HFFc6 (cell line): ENCODE data around the gene FILIP1L. TPM values are rescaled to one million over a fixed set of nuclear protein-coding genes. Genes with fewer than 3 reads are reported as not detected.

Experiments used
- DNase-seq: peaks from one replicate; pipeline ENCODE4 v3.0.0-alpha.2; 2018
- H3K27ac Mint-ChIP-seq: 2 replicates; pipeline ENCODE4 v1.8.0; 2020; ENCODE audit warnings: mild to moderate bottlenecking, mixed read lengths
- H3K27me3 Mint-ChIP-seq: 2 replicates; pipeline ENCODE4 v1.8.0; 2021; ENCODE audit warnings: mild to moderate bottlenecking, moderate library complexity, mixed read lengths; ENCODE audit not compliant: insufficient read depth
- H3K36me3 Mint-ChIP-seq: 2 replicates; pipeline ENCODE4 v1.8.0; 2021; ENCODE audit warnings: low read depth, mixed read lengths
- H3K4me1 Mint-ChIP-seq: 2 replicates; pipeline ENCODE4 v1.8.0; 2020; ENCODE audit warnings: low read depth, mixed read lengths
- H3K4me3 Mint-ChIP-seq: 2 replicates; pipeline ENCODE4 v1.8.0; 2020; ENCODE audit warnings: mild to moderate bottlenecking, moderate library complexity, mixed read lengths
- H3K9me3 Mint-ChIP-seq: 2 replicates; pipeline ENCODE4 v1.8.0; 2020; ENCODE audit warnings: mild to moderate bottlenecking, mixed read lengths
- total RNA-seq, 6 experiments: library from RNA; stranded (reverse); fragmentation: NEBNext Ultra II Directional; extraction: Animal tissue kit (Norgen Biotek cat#: 25700); gene quantifications; 2 replicates in 1 of 6; 3 replicates in 5 of 6; pipeline ENCODE4 v1.2.3, GENCODE V29; 2021
- TF ChIP-seq, protein P1 (sequence below): fragments of 200-600 bp; sonication (generic); IDR thresholded peaks from 2 replicates; pipeline ENCODE4 v1.5.0; 2021; ENCODE audit warnings: antibody characterized with exemption, mild to moderate bottlenecking

Gene FILIP1L
- total RNA-seq, 6 experiments from 2014 or later: 37.8 to 54.7 (median 48.2) TPM

DNA sequence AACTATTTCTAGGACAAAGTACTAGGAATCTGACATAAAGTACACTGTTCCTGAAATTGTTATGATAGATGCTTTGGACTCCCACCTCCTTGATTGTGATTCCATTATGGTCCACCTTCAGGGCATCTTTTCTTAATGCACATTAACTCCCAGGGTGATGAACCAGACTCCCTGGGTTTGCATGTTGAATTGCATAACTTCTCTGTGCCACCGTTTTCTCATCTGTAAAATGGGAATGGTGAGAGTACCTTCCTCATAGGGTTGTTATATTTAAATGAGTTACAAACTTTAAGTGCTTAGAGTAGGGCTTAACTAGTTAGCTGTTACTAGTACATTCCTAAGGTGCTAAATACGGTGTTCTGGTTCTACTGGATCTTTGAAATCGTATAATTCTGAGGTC is 214.7 kb downstream of the FILIP1L start:
- Mint-ChIP-seq H3K4me3 (no peak overlapping the region), H3K27me3 (no peaks in the 10 kb centered on the region; the same call in 1 of the 2 replicates), H3K36me3 (no peaks in the 10 kb centered on the region), H3K27ac (no peak overlapping the region), H3K9me3 (no peaks in the 10 kb centered on the region), H3K4me1 (peaks cover 89% of the 10 kb centered on the region)
- TF ChIP-seq, protein P1, sequence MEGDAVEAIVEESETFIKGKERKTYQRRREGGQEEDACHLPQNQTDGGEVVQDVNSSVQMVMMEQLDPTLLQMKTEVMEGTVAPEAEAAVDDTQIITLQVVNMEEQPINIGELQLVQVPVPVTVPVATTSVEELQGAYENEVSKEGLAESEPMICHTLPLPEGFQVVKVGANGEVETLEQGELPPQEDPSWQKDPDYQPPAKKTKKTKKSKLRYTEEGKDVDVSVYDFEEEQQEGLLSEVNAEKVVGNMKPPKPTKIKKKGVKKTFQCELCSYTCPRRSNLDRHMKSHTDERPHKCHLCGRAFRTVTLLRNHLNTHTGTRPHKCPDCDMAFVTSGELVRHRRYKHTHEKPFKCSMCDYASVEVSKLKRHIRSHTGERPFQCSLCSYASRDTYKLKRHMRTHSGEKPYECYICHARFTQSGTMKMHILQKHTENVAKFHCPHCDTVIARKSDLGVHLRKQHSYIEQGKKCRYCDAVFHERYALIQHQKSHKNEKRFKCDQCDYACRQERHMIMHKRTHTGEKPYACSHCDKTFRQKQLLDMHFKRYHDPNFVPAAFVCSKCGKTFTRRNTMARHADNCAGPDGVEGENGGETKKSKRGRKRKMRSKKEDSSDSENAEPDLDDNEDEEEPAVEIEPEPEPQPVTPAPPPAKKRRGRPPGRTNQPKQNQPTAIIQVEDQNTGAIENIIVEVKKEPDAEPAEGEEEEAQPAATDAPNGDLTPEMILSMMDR: no peak
- no peak for DNase-seq

DNA sequence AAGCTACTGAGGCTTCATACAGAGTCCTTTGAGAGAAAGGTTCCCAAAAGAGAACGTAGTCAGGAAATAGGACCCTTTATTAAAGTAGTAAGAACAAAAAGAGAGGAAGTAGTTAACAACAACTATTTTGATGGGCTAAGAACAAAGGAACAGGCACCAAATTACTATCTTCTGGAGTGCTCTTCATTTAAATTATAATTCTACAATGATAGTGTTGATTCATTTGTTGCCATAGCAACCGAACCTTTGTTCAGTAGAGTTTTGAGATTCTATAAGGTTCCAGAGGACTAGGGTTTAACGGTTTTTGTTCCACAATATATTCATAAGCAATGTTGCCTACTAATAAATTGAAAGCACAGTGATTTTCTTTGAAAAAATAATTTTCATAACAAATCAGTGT is 217.8 kb downstream of the FILIP1L start:
- Mint-ChIP-seq H3K27ac (peak overlapping the region; percentile 98), H3K27me3 (no peaks in the 10 kb centered on the region; the same call in 1 of the 2 replicates), H3K36me3 (0 out of 2 replicates have a peak, but pooled peaks cover 5% of the 10 kb centered on the region), H3K9me3 (no peaks in the 10 kb centered on the region), H3K4me1 (peaks cover 79% of the 10 kb centered on the region), H3K4me3 (peak overlapping the region; percentile 82)
- DNase-seq: peak; percentile 24
- TF ChIP-seq, protein P1: no peak

DNA sequence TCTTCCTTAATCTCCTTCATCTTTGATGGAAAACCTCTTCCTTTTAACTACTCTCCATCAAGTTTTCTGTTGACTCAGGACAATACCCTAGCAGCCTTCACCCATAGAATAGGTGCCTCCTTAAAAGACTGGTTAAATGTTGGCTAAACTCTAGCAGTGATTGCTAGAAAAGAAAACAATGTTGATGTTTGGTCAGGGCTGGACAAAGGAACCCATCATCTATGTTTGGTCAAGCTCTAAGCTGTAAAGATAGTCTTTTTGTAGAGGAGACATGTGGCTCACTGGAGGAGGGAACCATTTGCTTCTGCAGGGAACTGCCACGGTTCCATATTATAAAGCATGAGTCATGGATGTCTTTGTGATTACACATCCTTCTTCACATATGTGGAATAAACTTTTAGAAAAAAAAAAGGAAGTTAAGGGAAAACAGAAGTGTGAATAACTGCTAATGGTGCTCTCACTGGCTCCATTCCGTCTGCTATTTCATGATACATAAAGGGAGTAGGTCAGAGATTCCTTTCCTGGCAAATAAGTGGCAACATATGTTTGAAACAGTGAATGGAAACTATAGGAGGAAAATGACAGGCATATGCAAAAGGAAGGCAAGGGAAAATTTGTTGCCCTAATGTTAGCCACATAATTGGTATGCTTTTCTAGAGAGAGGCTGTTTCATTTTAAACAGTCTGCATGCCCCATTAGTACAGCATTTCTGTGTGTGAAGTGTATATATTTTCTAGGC is 218.4 kb downstream of the FILIP1L start:
- TF ChIP-seq, protein P1: no peak
- H3K27me3 Mint-ChIP-seq: no peaks in the 10 kb centered on the region; the same call in 1 of the 2 replicates
- H3K4me3 Mint-ChIP-seq: peak overlapping the region; percentile 82
- H3K27ac Mint-ChIP-seq: peak overlapping the region; percentile 98
- H3K4me1 Mint-ChIP-seq: peaks cover 73% of the 10 kb centered on the region
- no peaks in the 10 kb centered on the region for H3K9me3 Mint-ChIP-seq
- peak; percentile 92 for DNase-seq
- 0 out of 2 replicates have a peak, but pooled peaks cover 5% of the 10 kb centered on the region for H3K36me3 Mint-ChIP-seq

DNA sequence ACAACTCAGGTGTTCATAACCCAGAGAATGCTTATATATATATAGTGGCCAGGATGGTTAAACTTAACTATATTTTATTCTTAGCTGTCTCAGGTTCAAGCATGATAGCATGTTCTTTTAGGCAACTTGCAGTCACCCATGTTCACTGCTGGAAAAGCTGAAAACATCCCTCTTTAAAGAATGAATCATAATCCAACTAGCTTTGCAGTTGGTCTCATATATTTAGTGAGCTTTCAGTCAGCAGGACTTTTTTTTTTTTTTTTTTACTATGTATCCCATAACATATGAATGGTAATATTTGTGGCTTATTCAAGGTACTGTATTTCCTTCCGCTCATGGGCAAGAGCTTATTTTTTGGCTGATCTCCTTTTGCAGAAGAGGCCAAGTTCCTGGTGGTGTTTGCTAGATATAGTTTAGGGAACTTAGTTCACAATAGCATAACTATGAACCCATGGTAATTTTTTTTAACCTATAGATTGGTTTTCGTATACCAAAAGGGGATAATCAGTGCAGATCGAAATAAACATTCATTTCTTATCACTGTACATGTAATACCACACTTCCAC is 219.1 kb downstream of the FILIP1L start:
- TF ChIP-seq, protein P1: no peak
- H3K27me3 Mint-ChIP-seq: no peaks in the 10 kb centered on the region; the same call in 1 of the 2 replicates
- no peaks in the 10 kb centered on the region for H3K9me3 Mint-ChIP-seq
- peak overlapping the region; percentile 98 for H3K27ac Mint-ChIP-seq
- peak; percentile 21 for DNase-seq
- H3K4me1 Mint-ChIP-seq: peaks cover 67% of the 10 kb centered on the region
- H3K36me3 Mint-ChIP-seq: 0 out of 2 replicates have a peak, but pooled peaks cover 5% of the 10 kb centered on the region
- H3K4me3 Mint-ChIP-seq: peak overlapping the region; percentile 82; the same call in 1 of the 2 replicates

DNA sequence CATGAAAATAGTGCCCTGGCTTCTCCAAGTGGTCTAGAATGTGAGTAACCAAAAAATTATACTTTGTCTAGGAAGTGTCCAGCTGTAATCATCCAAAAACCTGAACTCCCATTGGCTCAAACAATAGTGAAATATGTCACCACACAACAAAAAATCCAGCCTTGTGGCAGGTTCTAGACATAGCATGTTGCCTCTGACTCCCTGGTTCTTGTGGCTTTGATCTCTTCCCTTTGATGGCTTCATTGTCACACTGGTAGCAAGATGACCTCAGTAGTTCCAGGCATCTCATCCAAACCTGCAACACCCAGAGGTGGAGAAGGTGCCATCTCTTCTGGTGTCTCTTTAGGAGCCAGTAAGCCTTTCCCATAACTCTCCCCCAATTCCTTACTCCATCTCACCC is 222.0 kb downstream of the FILIP1L start:
- peak overlapping the region; percentile 24; the same call in 1 of the 2 replicates for H3K27ac Mint-ChIP-seq
- no peaks in the 10 kb centered on the region; the same call in 1 of the 2 replicates for H3K27me3 Mint-ChIP-seq
- TF ChIP-seq, protein P1: peak; percentile 41

More for the DNA sequence above, 222.0 kb downstream of the FILIP1L start:
- Mint-ChIP-seq H3K4me1 (peaks cover 44% of the 10 kb centered on the region), H3K36me3 (0 out of 2 replicates have a peak, but pooled peaks cover 5% of the 10 kb centered on the region), H3K9me3 (no peaks in the 10 kb centered on the region), H3K4me3 (no peak overlapping the region)
- DNase-seq: no peak
